Middle frontal gyrus (tissue), 1 donor: ENCODE data around the gene ANKRD36.
"Not testable (repeated sequence)": the region's sequence is repeated elsewhere in the genome, so short reads cannot be mapped to it uniquely, and the experiment has no call there.

ENCODE experiments used
- DNase-seq: peaks from one replicate; pipeline ENCODE4 v3.0.0-alpha.2; 2015; ENCODE audit warnings: low spot score; ENCODE audit errors: extremely low spot score

Gene ANKRD36

GRCh38 chr2:97276232-97276798 lies 163.4 kb downstream of the ANKRD36 start:
- not testable (repeated sequence) for DNase-seq

- DNase-seq = not testable (repeated sequence)
Observed at GRCh38 chr2:97285187-97285586, 172.2 kb downstream of the ANKRD36 start.

- not testable (repeated sequence) for DNase-seq
Observed at GRCh38 chr2:97293687-97294086, 180.7 kb downstream of the ANKRD36 start.
